GM10266 (cell line): ENCODE measurements around the gene KMT5C.

Source experiments
- DNase-seq: peaks from one replicate; pipeline ENCODE4 v3.0.0; 2012; ENCODE audit errors: extremely low spot score
- CTCF ChIP-seq: IDR thresholded peaks from 2 replicates; pipeline ENCODE4 v1.5.1; 2012; ENCODE audit warnings: mild to moderate bottlenecking, low read depth; ENCODE audit not compliant: control insufficient read depth, insufficient read depth; ENCODE audit errors: missing control alignments

Gene KMT5C

GRCh38 chr19:55355213-55355821 is 15.6 kb downstream of the KMT5C start:
- DNase-seq: no peak
- no peak for TF ChIP-seq CTCF

- DNase-seq: no peak
- TF ChIP-seq CTCF: no peak
Observed at GRCh38 chr19:55358493-55358892, 18.8 kb downstream of the KMT5C start.

- TF ChIP-seq CTCF: no peak
- no peak for DNase-seq
Observed at GRCh38 chr19:55358943-55359908, 19.6 kb downstream of the KMT5C start.

- no peak for TF ChIP-seq CTCF
- no peak for DNase-seq
Observed at GRCh38 chr19:55360902-55361301, 21.2 kb downstream of the KMT5C start.

- DNase-seq: no peak
- TF ChIP-seq CTCF: no peak
Observed at GRCh38 chr19:55362174-55362989, 22.7 kb downstream of the KMT5C start.

GRCh38 chr19:55362990-55363716 is 23.5 kb downstream of the KMT5C start, which contains the start of gene GARIN5B:
Gene GARIN5B, minus strand, starts transcription at chr19:55363260. Its CDS starts 194 bp downstream, at chr19:55363066.
- no peak for TF ChIP-seq CTCF
- no peak for DNase-seq
